KG1 (cell line): ENCODE results near the gene MTO1.
"Not testable (repeated sequence)": the region's sequence is repeated elsewhere in the genome, so short reads cannot be mapped to it uniquely, and the experiment has no call there.

ENCODE experiments used
- DNase-seq: peaks from one replicate; lab custom pipeline; 2025; lab: John Stamatoyannopoulos, UW

MTO1 gene

GRCh38 chr6:73532293-73532692, 70.8 kb downstream of the MTO1 start:
- DNase-seq, result no peak

- no peak for DNase-seq
These were observed 73.1 kb downstream of the MTO1 start for GRCh38 chr6:73534628-73535027.

DNA sequence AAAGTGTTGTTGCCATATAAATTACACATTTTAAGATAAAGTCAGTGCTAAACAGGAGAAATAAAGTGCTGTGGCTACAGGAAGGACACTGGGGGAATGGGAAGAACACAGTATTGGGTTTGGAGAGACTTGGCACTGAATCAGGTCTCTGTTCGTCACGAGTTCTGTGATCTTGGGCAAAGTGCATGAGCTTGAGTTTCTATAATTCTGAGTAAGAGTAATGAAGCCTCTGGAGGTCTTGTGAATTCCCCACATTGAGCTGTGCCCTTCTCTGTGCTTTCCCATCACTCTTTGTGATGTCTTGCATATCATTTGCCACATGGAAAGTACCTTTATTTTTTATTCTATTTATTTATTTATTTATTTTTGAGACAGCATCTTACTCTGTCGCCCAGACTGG, 76.1 kb downstream of the MTO1 start:
- DNase-seq, result no peak

DNA sequence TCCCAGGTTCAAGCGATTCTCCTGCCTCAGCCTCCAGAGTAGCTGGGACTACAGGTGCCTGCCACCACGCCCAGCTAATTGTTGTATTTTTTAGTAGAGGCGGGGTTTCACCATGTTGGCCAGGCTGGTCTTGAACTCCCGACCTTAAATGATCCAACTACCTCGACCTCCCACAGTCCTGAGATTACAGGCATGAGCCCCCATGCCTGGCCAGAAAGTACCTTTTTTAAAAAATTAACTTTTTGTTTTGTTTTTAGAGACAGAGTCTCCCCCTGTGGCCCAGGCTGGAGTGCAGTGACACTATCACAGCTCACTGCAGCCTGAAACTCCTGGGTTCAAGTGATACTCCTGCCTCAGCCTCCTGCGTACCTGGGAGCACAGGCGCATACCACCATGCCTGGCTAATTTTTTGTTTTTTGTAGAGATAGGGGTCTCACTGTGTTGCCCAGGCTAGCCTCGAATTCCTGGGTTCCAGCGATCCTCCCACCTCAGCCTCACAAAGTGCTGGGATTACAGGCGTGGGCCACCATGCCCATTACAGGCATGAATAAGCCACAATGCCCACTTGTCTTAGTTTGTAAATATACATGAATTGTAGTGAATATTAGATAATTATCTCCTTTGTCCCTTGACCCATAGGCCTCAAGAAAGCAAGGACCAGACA, 76.7 kb downstream of the MTO1 start:
- DNase-seq, result no peak

DNA sequence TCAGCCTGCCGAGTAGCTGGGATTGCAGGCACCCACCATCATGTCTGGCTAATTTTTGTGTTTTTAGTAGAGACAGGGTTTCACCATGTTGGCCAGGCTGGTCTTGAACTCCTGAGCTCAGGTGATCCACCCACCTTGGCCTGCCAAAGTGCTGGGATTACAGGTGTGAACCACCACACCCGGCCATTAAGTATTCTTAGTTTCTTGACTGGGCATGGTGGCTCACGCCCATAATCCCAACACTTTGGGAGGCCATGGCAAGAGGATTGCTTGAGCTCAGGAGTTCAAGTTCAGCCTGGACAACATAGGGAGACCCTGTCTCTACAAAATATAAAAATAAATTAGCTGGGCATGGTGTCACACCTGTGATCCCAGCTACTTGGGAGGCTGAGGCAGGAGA, 80.9 kb downstream of the MTO1 start:
- DNase-seq, result not testable (repeated sequence)

DNA sequence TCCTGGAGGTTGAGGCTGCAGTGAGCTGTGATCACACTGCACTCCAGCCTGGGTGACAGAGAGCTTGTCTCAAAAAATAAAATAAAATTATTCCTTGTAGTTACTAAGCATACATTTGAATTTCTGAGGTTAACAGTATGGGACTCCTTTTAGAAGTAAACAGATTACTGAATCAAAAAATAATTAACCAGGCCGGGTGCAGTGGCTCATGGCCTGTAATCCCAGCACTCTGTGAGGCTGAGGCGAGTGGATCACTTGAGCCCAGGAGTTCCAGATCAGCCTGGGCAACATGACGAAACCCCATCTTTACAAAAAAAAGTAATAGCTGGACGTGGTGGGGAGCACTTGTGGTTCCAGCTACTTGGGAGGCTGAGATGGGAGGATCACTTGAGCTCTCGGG, 81.4 kb downstream of the MTO1 start:
- DNase-seq, result no peak

- DNase-seq, result no peak
These were observed 85.5 kb downstream of the MTO1 start for GRCh38 chr6:73547036-73547435.

DNA sequence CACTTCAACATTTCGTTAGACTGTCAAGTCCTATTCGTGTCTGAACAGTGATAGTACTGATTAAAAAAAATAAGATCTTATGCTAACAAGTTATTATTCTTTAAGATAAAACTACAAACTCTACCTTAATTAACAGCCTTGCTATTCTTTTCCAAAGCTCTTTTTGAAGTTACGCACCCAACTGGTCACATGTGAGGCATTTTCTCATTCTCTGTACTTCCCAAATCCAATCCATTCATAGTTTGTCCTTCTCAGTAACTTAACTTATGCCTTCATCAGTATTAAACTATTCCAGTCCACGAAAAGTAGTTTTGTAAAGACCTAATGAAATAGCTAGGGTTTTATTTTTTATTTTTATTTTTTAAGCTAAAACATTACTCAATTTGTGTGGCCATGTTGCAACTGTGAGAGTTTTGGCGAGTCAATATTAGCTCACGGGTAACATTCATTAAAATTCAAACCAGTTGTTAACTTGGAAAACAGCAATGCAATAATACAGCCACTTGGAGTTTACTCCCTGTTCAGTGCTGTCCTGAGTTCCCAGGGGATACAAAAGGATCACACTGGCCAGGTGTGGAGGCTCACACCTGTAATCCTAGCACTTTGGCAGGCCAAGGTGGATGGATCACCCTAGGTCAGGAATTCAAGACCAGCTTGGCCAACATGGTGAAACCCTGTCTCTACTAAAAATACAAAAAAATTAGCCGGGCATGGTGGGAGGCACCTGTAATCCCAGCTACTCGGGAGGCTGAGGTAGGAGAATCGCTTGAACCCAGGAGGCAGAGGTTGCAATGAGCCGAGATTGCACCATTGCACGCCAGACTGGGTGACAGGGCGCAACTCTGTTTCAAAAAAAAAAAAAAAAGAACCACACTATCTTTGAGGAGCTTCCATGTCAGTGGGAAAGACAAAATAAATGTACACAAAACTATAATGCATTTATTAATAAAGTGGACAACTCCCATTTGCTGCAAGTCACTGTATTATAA, 87.2 kb downstream of the MTO1 start:
- no peak for DNase-seq

- not testable (repeated sequence) for DNase-seq
These were observed 89.6 kb downstream of the MTO1 start for GRCh38 chr6:73551115-73551514.

GRCh38 chr6:73555380-73555949, 93.9 kb downstream of the MTO1 start:
- DNase-seq, result not testable (repeated sequence)

DNA sequence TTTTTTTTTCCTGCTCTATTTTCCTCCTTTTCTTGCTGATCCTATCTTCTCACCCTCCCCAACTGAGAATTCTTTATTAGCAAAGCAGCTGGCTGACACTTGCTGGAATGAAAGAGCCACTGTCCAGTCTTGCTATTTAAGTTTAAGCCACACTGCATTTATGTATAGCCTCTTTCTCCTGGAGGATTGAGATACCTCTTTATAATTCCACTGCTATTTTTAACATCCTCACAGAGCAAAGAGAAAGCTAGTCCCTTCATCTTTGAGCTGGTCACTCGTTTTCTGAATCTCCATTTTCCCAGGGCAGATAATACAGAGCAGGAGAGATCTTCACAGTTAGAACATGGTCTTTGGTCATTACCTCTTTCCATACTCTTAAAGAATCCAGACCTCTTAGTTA, 95.3 kb downstream of the MTO1 start:
- no peak for DNase-seq
